ENCODE data around the gene EFCC1. TPM values are rescaled to one million over a fixed set of nuclear protein-coding genes. Genes with fewer than 3 reads are reported as not detected.

The EFCC1 gene
- total RNA-seq, 4 donors from 2014 or later, result 0.19 to 2.9 (median 0.48) TPM

- Histone ChIP-seq H3K27ac (no peak overlapping the region), H3K4me1 (peaks cover 3 to 22% (median 10%) of the 10 kb centered on the region in 3 donors), H3K4me3 (peak overlapping the region in 2 of 4 donors; percentile 29 to 56), H3K36me3 (no peaks in the 10 kb centered on the region), H3K27me3 (peaks cover 0 to 39% (median 0%) of the 10 kb centered on the region in 4 donors), H3K9me3 (no peaks in the 10 kb centered on the region)
- intact Hi-C loops (cut with DNase I), result no loop called here
- TF ChIP-seq CTCF (IDR thresholded peaks at IDR 0.05) (no peak), POLR2A (IDR thresholded peaks at IDR 0.05) (no peak)
- no peak for DNase-seq
- WGBS, 2 donors, result 5% methylated on average over 8 of the region's 43 CpGs; no CpG with 5 or more reads in 1 of the 2 donors
These were observed 44.6 kb downstream of the EFCC1 start for GRCh38 chr3:129045675-129046036.

- no peak for DNase-seq
- Histone ChIP-seq H3K9me3 (no peaks in the 10 kb centered on the region), H3K27me3 (peaks cover 0 to 39% (median 0%) of the 10 kb centered on the region in 4 donors), H3K27ac (no peak overlapping the region), H3K4me3 (peak overlapping the region in 2 of 4 donors; percentile 29 to 56), H3K4me1 (peaks cover 3 to 22% (median 10%) of the 10 kb centered on the region in 3 donors), H3K36me3 (no peaks in the 10 kb centered on the region)
- WGBS, 2 donors, result 78% methylated on average over 22 of the region's 67 CpGs; no CpG with 5 or more reads in 1 of the 2 donors
- TF ChIP-seq POLR2A (IDR thresholded peaks at IDR 0.05), result no peak
- TF ChIP-seq CTCF (IDR thresholded peaks at IDR 0.05), result no peak
- intact Hi-C loops (cut with DNase I), result no loop called here
These were observed 45.1 kb downstream of the EFCC1 start for GRCh38 chr3:129046037-129046731.

DNA sequence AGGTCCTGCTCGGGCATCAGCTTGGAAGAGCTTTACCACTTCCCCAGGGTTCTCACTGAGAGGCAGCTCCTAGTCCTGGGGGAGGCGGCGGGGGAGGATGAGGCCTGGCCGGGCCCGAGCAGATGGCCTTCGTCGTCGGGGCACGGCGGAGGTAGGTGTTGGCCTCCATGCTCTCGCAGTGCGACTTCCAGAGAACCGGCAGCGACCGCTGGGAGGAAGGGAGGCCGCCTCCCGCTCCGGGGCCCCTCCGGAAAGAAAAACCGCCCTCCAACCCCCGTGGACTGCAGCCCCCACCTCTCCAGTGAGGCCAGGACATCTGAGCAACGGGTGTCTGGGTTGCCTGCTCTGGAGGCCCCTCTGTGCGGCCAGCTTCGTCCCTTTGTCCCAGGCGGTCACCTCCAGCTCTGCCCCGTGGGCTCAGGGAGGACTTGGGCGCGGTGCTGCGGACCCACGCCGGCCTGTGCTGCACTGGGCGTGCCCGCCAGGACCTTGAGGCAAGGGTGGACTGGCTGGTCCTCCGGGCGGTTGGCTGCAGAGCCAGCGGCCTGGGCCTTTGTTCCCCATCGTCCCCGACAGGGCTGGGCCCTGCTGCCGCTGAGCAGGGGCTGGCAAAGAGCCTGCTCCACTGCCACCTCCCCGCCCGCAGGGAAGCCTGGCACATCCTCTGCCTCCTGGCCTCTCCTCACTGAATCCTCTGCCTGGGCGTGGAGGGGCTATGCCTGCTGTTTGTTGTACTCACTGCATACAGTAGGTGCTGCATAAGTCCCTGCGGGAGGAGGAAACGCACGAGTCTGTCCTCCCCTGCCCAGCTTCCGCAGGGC is 45.8 kb downstream of the EFCC1 start:
- WGBS, 2 donors, result 73 to 82% methylated on average over 5 to 30 of the region's 46 CpGs
- Histone ChIP-seq H3K27ac (no peak overlapping the region), H3K27me3 (peaks cover 0 to 39% (median 0%) of the 10 kb centered on the region in 4 donors), H3K4me1 (peaks cover 10 to 29% (median 10%) of the 10 kb centered on the region in 3 donors), H3K9me3 (no peaks in the 10 kb centered on the region), H3K4me3 (no peak overlapping the region), H3K36me3 (no peaks in the 10 kb centered on the region)
- TF ChIP-seq POLR2A (IDR thresholded peaks at IDR 0.05) (no peak), CTCF (IDR thresholded peaks at IDR 0.05) (no peak)
- DNase-seq, result no peak
- intact Hi-C loops (cut with DNase I), result no loop called here

- 70 to 92% methylated on average over 2 of the region's 6 CpGs for WGBS, 2 donors
- intact Hi-C loops (cut with DNase I), result no loop called here
- Histone ChIP-seq H3K4me3 (no peak overlapping the region), H3K4me1 (peaks cover 10 to 34% (median 13%) of the 10 kb centered on the region in 3 donors), H3K27me3 (peaks cover 0 to 39% (median 0%) of the 10 kb centered on the region in 4 donors), H3K27ac (no peak overlapping the region), H3K9me3 (no peaks in the 10 kb centered on the region), H3K36me3 (no peaks in the 10 kb centered on the region)
- no peak for DNase-seq
- TF ChIP-seq CTCF (IDR thresholded peaks at IDR 0.05) (no peak), POLR2A (IDR thresholded peaks at IDR 0.05) (no peak)
These were observed 46.4 kb downstream of the EFCC1 start for GRCh38 chr3:129047553-129047839.

Measured in esophagus squamous epithelium (tissue), 5 donors.